ENCODE data around the gene ASF1A. TPM values are rescaled to one million over a fixed set of nuclear protein-coding genes. Genes with fewer than 3 reads are reported as not detected.

ASF1A gene
- total RNA-seq, 1 experiment from 2014 or later: 34.4 TPM

DNA sequence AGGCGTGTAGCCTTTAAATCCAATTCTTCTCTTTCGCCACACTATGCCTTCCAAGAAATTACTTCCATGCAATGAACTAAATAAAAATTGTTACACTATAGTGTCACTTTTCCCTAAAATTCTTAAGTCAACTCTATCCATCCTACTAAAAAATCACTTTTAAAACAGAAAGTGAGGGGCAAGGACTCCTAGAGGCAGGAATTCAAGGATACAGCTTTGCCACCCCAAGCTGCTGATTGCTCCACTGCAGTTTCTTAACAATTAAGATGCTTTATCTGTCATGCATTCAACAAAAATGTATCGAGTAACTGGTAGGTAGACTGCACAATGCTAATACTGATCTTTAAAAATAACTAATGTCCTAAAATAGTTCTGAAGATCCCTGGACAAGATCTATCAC is 36.7 kb downstream of the ASF1A start:
- Histone ChIP-seq H2AFZ (ENCODE audit: low read length) (no peak overlapping the region), H2BK20ac (ENCODE audit: low read depth, low read length, poor library complexity, severe bottlenecking) (no peak overlapping the region), H2BK120ac (ENCODE audit: low read depth, low read length, poor library complexity, severe bottlenecking) (no peak overlapping the region), H3K9me3 (ENCODE audit: control insufficient read depth, low read depth, low read length) (no peaks in the 10 kb centered on the region), H4K91ac (ENCODE audit: insufficient read length, low read depth, low read length) (no peak overlapping the region), H3K79me2 (ENCODE audit: insufficient read depth, low read length) (no peaks in the 10 kb centered on the region; the same call in 1 of the 2 replicates), H3K18ac (ENCODE audit: insufficient read length, low read depth, low read length) (no peak overlapping the region), H3K79me1 (ENCODE audit: insufficient read depth, low read depth, low read length, poor library complexity, severe bottlenecking) (no peaks in the 10 kb centered on the region), H3K56ac (ENCODE audit: insufficient read length, low read depth, low read length) (no peak overlapping the region), H4K20me1 (ENCODE audit: control insufficient read depth, insufficient read depth, insufficient read length) (no peaks in the 10 kb centered on the region), H2BK5ac (ENCODE audit: insufficient read length, low read length) (no peak overlapping the region), H3K4me1 (ENCODE audit: insufficient read depth, low read length) (no peaks in the 10 kb centered on the region), H3K4me2 (ENCODE audit: insufficient read depth, insufficient read length, low read length) (no peak overlapping the region), H3K4ac (ENCODE audit: low read depth, low read length) (no peak overlapping the region), H3K27ac (ENCODE audit: insufficient read length, low read depth, low read length) (no peak overlapping the region), H3T11ph (ENCODE audit: low read length) (no peak overlapping the region), H4K5ac (ENCODE audit: insufficient read length, low read depth, low read length) (no peak overlapping the region), H3K23ac (ENCODE audit: insufficient read length, low read depth, low read length) (no peak overlapping the region), H2AK5ac (ENCODE audit: insufficient read length, low read length) (no peak overlapping the region), H3K23me2 (ENCODE audit: insufficient read length, low read depth, low read length, poor library complexity, severe bottlenecking) (peaks cover 4% of the 10 kb centered on the region), H2BK12ac (ENCODE audit: insufficient read length, low read depth, low read length) (no peak overlapping the region), H3K14ac (ENCODE audit: insufficient read depth, low read length) (no peak overlapping the region), H2BK15ac (ENCODE audit: low read depth, low read length) (no peak overlapping the region), H4K8ac (replicated peaks; ENCODE audit: insufficient read length, low read depth, low read length) (no peak overlapping the region), H3K9ac (ENCODE audit: extremely low read depth, insufficient read length, low read length) (no peak overlapping the region), H3K27me3 (ENCODE audit: insufficient read depth, low read length) (no peaks in the 10 kb centered on the region)
- Mint-ChIP-seq H3K27me3 (ENCODE audit: low read depth) (no peaks in the 10 kb centered on the region), H3K9me3 (0 out of 5 replicates have a peak, but pooled peaks cover 0 to under 1% of the 10 kb centered on the region in 2 experiments), H3K4me1 (peaks cover 13 to 15% of the 10 kb centered on the region in 2 experiments), H3K27ac (no peak overlapping the region), H3K4me3 (no peak overlapping the region), H3K36me3 (ENCODE audit: insufficient read depth in 1 of 3, low read depth in 3 of 3) (peaks cover 20 to 43% (median 35%) of the 10 kb centered on the region in 3 experiments; a peak in 6 of 7 replicates)
- WGBS (ENCODE audit: extremely low coverage, insufficient read length, low lambda C conversion rate): no CpG with 5 or more reads among the region's 3 CpGs
- no peak for DNase-seq
- TF ChIP-seq, protein P1, sequence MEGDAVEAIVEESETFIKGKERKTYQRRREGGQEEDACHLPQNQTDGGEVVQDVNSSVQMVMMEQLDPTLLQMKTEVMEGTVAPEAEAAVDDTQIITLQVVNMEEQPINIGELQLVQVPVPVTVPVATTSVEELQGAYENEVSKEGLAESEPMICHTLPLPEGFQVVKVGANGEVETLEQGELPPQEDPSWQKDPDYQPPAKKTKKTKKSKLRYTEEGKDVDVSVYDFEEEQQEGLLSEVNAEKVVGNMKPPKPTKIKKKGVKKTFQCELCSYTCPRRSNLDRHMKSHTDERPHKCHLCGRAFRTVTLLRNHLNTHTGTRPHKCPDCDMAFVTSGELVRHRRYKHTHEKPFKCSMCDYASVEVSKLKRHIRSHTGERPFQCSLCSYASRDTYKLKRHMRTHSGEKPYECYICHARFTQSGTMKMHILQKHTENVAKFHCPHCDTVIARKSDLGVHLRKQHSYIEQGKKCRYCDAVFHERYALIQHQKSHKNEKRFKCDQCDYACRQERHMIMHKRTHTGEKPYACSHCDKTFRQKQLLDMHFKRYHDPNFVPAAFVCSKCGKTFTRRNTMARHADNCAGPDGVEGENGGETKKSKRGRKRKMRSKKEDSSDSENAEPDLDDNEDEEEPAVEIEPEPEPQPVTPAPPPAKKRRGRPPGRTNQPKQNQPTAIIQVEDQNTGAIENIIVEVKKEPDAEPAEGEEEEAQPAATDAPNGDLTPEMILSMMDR (conservative IDR thresholded peaks at IDR 0.05): peak; percentile 25; the same call in 2 of the 3 replicates
